C4-2B (cell line): ENCODE measurements around the gene KDM6A.
A peak's percentile ranks its signal among the peaks of the same experiment; 100 is the strongest.

Experiments
- H3K27ac ChIP-seq: fragments of 450-650 bp; 2 replicates; pipeline ENCODE4 v1.5.1; 2017
- CTCF ChIP-seq: fragments of 450-650 bp; conservative IDR thresholded peaks from 2 replicates; pipeline ENCODE4 v1.5.1; 2017; ENCODE audit warnings: mild to moderate bottlenecking
- ZFX ChIP-seq: fragments of 450-650 bp; IDR thresholded peaks from 2 replicates; pipeline ENCODE4 v1.6.1; 2017

Gene KDM6A

GRCh38 chrX:44946771-44947170 lies 73.8 kb downstream of the KDM6A start:
- H3K27ac ChIP-seq: no peak overlapping the region
- no peak for TF ChIP-seq CTCF

DNA sequence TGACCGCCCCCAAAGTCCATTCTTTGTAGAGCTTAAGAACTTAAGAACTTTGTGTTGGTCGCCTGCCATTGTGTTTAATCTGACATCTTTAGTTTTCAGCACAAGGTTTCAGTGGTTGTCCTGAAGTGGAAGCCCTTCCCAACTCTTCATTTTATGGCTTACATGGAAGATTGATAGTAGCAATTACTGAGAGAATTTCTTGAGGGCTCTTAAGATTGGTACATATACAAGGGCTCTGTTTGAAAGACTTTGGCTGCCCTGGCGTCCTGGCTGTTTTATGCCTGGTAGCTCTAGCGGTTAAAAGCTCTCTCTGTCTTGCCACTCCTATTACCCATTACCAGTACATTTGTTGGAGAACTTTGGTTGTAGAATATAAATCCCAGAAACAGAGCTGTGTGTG lies 75.0 kb downstream of the KDM6A start:
- H3K27ac ChIP-seq: peak overlapping the region; percentile 29; the same call in 1 of the 2 replicates
- TF ChIP-seq CTCF (no peak), ZFX (no peak)

DNA sequence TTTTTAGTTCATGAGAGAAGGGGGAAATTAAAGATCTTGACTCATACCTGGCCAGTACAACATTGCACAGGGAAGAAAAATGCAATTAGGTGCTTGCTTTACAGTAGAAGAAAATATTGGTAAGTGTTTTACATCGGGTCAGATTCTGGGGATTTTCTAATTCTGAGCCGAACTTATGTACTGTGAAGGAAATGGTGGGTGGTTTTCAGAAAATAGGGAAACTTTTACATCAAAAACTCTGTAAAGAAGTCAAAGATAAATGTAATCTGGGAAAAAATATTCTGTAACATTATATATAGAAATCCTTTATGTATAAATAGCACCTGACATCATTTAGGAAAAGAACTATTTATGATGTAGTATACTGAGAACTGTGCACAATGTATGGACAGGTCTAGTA lies 75.4 kb downstream of the KDM6A start:
- TF ChIP-seq CTCF (no peak), ZFX (no peak)
- peak overlapping the region; percentile 29; the same call in 1 of the 2 replicates for H3K27ac ChIP-seq

- TF ChIP-seq CTCF (no peak), ZFX (no peak)
- peak overlapping the region; percentile 59 for H3K27ac ChIP-seq
Measured at GRCh38 chrX:44949125-44949524, 76.1 kb downstream of the KDM6A start.

- H3K27ac ChIP-seq: peak overlapping the region; percentile 77
Measured at GRCh38 chrX:44950471-44951366, 77.7 kb downstream of the KDM6A start.

GRCh38 chrX:44951572-44952067 lies 78.6 kb downstream of the KDM6A start:
- no peak for TF ChIP-seq ZFX
- no peak for TF ChIP-seq CTCF
- peak overlapping the region; percentile 90; the same call in 1 of the 2 replicates for H3K27ac ChIP-seq

- peak overlapping the region; percentile 90 for H3K27ac ChIP-seq
Measured at GRCh38 chrX:44952329-44953027, 79.5 kb downstream of the KDM6A start.

More at GRCh38 chrX:44952329-44953027, 79.5 kb downstream of the KDM6A start:
- TF ChIP-seq CTCF (no peak), ZFX (no peak)
